WTC11 (cell line): Measurements from ENCODE around the gene TXN. TPM values are rescaled to one million over a fixed set of nuclear protein-coding genes. Genes with fewer than 3 reads are reported as not detected.

Source experiments
- ATAC-seq: fragments of 200-7000 bp; cut with Tn5 transposase; 2 replicates; pipeline ENCODE4 v1.10.0; 2021; ENCODE audit warnings: mild to moderate bottlenecking, moderate library complexity
- CTCF ChIA-PET: fragments of 300-600 bp; sonication (Branson Sonifier 250); formaldehyde crosslinking; loops from one replicate; lab custom pipeline; 2021; ENCODE audit warnings: antibody characterized with exemption; lab: Charles Lee
- POLR2A ChIA-PET: fragments of 350-600 bp; sonication (Branson Sonifier 250); formaldehyde crosslinking; loops from one replicate; lab custom pipeline; 2021; ENCODE audit warnings: antibody characterized with exemption; lab: Charles Lee
- DNase-seq: peaks from one replicate; pipeline ENCODE4 v3.0.0; 2021; ENCODE audit warnings: low spot score
- H3K27ac Mint-ChIP-seq: 2 replicates; pipeline ENCODE4 v1.8.0; 2021; ENCODE audit warnings: mixed read lengths
- H3K27me3 Mint-ChIP-seq: 2 replicates; pipeline ENCODE4 v1.8.0; 2021; ENCODE audit warnings: low read depth, mild to moderate bottlenecking, moderate library complexity, mixed read lengths
- H3K36me3 Mint-ChIP-seq: 2 replicates; pipeline ENCODE4 v1.8.0; 2021; ENCODE audit warnings: mixed read lengths
- H3K4me1 Mint-ChIP-seq: 2 replicates; pipeline ENCODE4 v1.8.0; 2022; ENCODE audit warnings: mixed read lengths
- H3K4me3 Mint-ChIP-seq: 2 replicates; pipeline ENCODE4 v1.8.0; 2021; ENCODE audit warnings: mild to moderate bottlenecking, moderate library complexity, mixed read lengths
- H3K9me3 Mint-ChIP-seq: 2 replicates; pipeline ENCODE4 v1.8.0; 2021; ENCODE audit warnings: mixed read lengths
- AFF4 ChIP-seq: sonication (generic); formaldehyde crosslinking; IDR thresholded peaks from 2 replicates; pipeline ENCODE4 v1.8.1; 2023; ENCODE audit warnings: mild to moderate bottlenecking, missing genetic modification reagents, borderline replicate concordance
- ARID4B ChIP-seq: sonication (generic); formaldehyde crosslinking; IDR thresholded peaks from 2 replicates; pipeline ENCODE4 v1.8.0; 2023; ENCODE audit warnings: missing genetic modification reagents, mild to moderate bottlenecking, borderline replicate concordance
- CBFB ChIP-seq: sonication (generic); formaldehyde crosslinking; IDR thresholded peaks from 2 replicates; pipeline ENCODE4 v1.8.1; 2022; ENCODE audit warnings: mild to moderate bottlenecking, low read depth, missing genetic modification reagents
- CTCF ChIP-seq: fragments of 200-600 bp; IDR thresholded peaks from 2 replicates; pipeline ENCODE4 v1.8.0; 2022; ENCODE audit warnings: antibody characterized with exemption
- E2F1 ChIP-seq: sonication (generic); formaldehyde crosslinking; IDR thresholded peaks from 2 replicates; pipeline ENCODE4 v1.8.0; 2022; ENCODE audit warnings: mild to moderate bottlenecking, missing genetic modification reagents
- IRF1 ChIP-seq: sonication (generic); formaldehyde crosslinking; IDR thresholded peaks from 2 replicates; pipeline ENCODE4 v1.8.0; 2023; ENCODE audit warnings: missing genetic modification reagents
- MXD4 ChIP-seq: fragments of 250-450 bp; sonication (Bioruptor Pico); IDR thresholded peaks from 2 replicates; pipeline ENCODE4 v1.8.0; 2021; ENCODE audit warnings: mild to moderate bottlenecking, moderate library complexity, borderline replicate concordance
- NFE2L1 ChIP-seq: sonication (generic); formaldehyde crosslinking; IDR thresholded peaks from 2 replicates; pipeline ENCODE4 v1.8.1; 2023; ENCODE audit warnings: missing genetic modification reagents
- OVOL2 ChIP-seq: fragments of 250-450 bp; sonication (Bioruptor Pico); IDR thresholded peaks from 2 replicates; pipeline ENCODE4 v1.9.0; 2021; ENCODE audit warnings: mild to moderate bottlenecking, borderline replicate concordance
- PRRX2 ChIP-seq: fragments of 250-450 bp; sonication (Bioruptor Pico); IDR thresholded peaks from 2 replicates; pipeline ENCODE4 v1.8.0; 2021; ENCODE audit warnings: mild to moderate bottlenecking
- SOX15 ChIP-seq: fragments of 250-450 bp; sonication (Bioruptor Pico); IDR thresholded peaks from 2 replicates; pipeline ENCODE4 v1.9.0; 2021; ENCODE audit warnings: mild to moderate bottlenecking
- TCF7 ChIP-seq: sonication (generic); formaldehyde crosslinking; IDR thresholded peaks from 2 replicates; pipeline ENCODE4 v1.8.0; 2022; ENCODE audit warnings: mild to moderate bottlenecking, low read depth, missing genetic modification reagents, moderate library complexity
- TP53 ChIP-seq: sonication (generic); formaldehyde crosslinking; IDR thresholded peaks from 2 replicates; pipeline ENCODE4 v1.8.1; 2023; ENCODE audit warnings: mild to moderate bottlenecking, missing genetic modification reagents
- ZMAT4 ChIP-seq: fragments of 250-450 bp; sonication (Bioruptor Pico); IDR thresholded peaks from 2 replicates; pipeline ENCODE4 v1.9.0; 2021; ENCODE audit warnings: mild to moderate bottlenecking
- ZNF121 ChIP-seq: sonication (generic); formaldehyde crosslinking; IDR thresholded peaks from 2 replicates; pipeline ENCODE4 v1.8.0; 2023; ENCODE audit warnings: missing genetic modification reagents
- ZNF671 ChIP-seq: fragments of 250-450 bp; sonication (Bioruptor Pico); IDR thresholded peaks from 2 replicates; pipeline ENCODE4 v1.8.0; 2021; ENCODE audit warnings: mild to moderate bottlenecking
- total RNA-seq: library from RNA; stranded (reverse); gene quantifications from 3 replicates; pipeline ENCODE4 v1.2.3, GENCODE V29; 2021

The TXN gene
- total RNA-seq, 1 experiment from 2014 or later, result 245 TPM

- ChIA-PET CTCF (no interaction called here), POLR2A (no interaction called here)
- Mint-ChIP-seq H3K9me3 (no peaks in the 10 kb centered on the region), H3K36me3 (no peaks in the 10 kb centered on the region), H3K27me3 (no peaks in the 10 kb centered on the region; the same call in 1 of the 2 replicates), H3K27ac (no peak overlapping the region), H3K4me1 (no peaks in the 10 kb centered on the region), H3K4me3 (no peak overlapping the region)
- no peak for TF ChIP-seq ZNF671 (CRISPR knock-in tag)
- TF ChIP-seq IRF1 (CRISPR knock-in tag), result no peak
- TF ChIP-seq E2F1, result no peak
- TF ChIP-seq PRRX2 (CRISPR knock-in tag), result no peak
- TF ChIP-seq MXD4, result no peak
- TF ChIP-seq ZMAT4 (CRISPR knock-in tag), result no peak
- no peak for TF ChIP-seq ARID4B (CRISPR knock-in tag)
- no peak for TF ChIP-seq AFF4 (CRISPR knock-in tag)
- TF ChIP-seq SOX15, result no peak
- no peak for TF ChIP-seq ZNF121 (CRISPR knock-in tag)
- TF ChIP-seq CBFB, result no peak
- TF ChIP-seq OVOL2, result no peak
- DNase-seq (no peak), ATAC-seq (no peak)
These were observed 20.5 kb upstream of the TXN start for GRCh38 chr9:110276781-110277180.

- CTCF ChIA-PET, result no interaction called here
- Mint-ChIP-seq H3K4me3 (no peak overlapping the region), H3K4me1 (no peaks in the 10 kb centered on the region), H3K36me3 (no peaks in the 10 kb centered on the region), H3K9me3 (peaks cover 5% of the 10 kb centered on the region; the same call in 1 of the 2 replicates), H3K27me3 (no peaks in the 10 kb centered on the region), H3K27ac (no peak overlapping the region)
- POLR2A ChIA-PET, result no interaction called here
- DNase-seq, result no peak
- ATAC-seq, result no peak
- TF ChIP-seq CTCF (no peak), TCF7 (CRISPR knock-in tag) (no peak), TP53 (CRISPR knock-in tag) (no peak), NFE2L1 (CRISPR knock-in tag) (no peak)
These were observed 14.1 kb upstream of the TXN start for GRCh38 chr9:110270211-110270995.
